Posterior vena cava (tissue), 2 donors: ENCODE results near the gene TUBGCP6. TPM values are rescaled to one million over a fixed set of nuclear protein-coding genes. Genes with fewer than 3 reads are reported as not detected.
A peak's percentile ranks its signal among the peaks of the same experiment; 100 is the strongest.
"Not testable (repeated sequence)": the region's sequence is repeated elsewhere in the genome, so short reads cannot be mapped to it uniquely, and the experiment has no call there.

ENCODE experiments used
- DNase-seq: peaks from one replicate; pipeline ENCODE4 v3.0.0-alpha.2; 2020; ENCODE audit warnings: low spot score
- intact Hi-C, 2 donors: fragments of 100-400 bp; cut with DNase I; formaldehyde crosslinking; loops; one replicate each; pipeline versions ENCODE4 v1.14.1 to v1.14.2; 2022 to 2023
- total RNA-seq, 2 donors: library from RNA; stranded (reverse); fragmentation: NEBNext Ultra II Directional; extraction: Animal tissue kit (Norgen Biotek cat#: 25700); gene quantifications; one replicate each; pipeline ENCODE4 v1.2.1, GENCODE V29; 2021
- donor health status: DM: yes; HTN: yes; CAD: no.
- donor health status: DM: yes; HTN: yes; CAD: no.

The TUBGCP6 gene
- total RNA-seq, 2 donors from 2014 or later: 20.6 to 23.4 TPM

DNA sequence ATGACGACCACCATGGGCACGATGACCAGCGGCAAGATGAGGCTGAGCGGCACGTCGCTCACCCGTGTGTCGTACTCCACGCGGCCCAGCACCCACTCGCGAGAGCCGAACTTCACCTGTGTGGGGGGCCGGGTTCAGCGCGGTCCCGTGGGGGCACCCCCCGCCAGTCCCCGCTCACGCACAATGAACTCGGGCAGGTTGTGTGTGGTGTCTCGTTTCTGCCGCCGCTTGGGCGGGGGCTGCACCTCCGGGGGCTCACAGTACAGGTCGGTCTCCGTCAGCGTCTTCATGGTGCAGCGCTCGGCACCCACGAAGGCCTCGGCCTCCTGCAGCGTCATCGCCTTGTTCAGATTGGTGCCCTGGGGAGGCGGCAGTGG, 36.5 kb upstream of the TUBGCP6 start:
- intact Hi-C loops: no loop called here

DNA sequence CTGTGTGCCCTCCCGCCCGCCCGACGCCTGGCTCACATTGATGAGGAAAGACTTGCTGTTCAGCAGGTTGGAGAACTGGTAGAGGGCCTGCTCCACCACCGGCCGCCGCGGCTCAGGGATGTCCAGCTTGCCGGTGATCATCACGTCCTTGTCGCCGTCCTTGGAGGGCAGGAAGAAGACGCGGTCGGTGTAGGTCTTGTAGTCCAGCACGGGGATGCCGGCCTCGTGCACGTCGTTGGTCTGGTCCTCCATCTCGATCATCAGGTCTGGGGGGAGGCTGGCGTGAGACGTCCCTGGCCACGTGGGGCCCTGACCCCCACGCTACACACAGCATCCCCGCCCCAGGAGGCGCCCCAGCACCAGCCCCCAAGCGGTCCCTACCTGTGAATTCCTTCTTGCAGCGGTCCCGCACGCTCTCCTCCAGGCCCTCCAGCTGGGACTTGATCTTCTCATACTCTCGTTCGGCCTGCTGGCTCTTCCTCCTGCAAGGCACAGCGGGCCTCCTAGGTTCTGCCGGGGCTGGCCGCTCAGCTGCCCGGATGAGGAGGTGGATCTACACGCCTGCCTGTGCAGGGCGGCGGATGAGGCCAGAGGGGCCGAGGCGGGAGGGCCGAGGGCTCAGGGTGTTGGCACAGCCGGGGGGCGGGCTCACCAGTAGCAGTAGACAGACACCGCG, 36.0 kb upstream of the TUBGCP6 start:
- intact Hi-C loops: no loop called here
- DNase-seq: no peak

More for the DNA sequence above, 36.5 kb upstream of the TUBGCP6 start:
- no peak for DNase-seq

DNA sequence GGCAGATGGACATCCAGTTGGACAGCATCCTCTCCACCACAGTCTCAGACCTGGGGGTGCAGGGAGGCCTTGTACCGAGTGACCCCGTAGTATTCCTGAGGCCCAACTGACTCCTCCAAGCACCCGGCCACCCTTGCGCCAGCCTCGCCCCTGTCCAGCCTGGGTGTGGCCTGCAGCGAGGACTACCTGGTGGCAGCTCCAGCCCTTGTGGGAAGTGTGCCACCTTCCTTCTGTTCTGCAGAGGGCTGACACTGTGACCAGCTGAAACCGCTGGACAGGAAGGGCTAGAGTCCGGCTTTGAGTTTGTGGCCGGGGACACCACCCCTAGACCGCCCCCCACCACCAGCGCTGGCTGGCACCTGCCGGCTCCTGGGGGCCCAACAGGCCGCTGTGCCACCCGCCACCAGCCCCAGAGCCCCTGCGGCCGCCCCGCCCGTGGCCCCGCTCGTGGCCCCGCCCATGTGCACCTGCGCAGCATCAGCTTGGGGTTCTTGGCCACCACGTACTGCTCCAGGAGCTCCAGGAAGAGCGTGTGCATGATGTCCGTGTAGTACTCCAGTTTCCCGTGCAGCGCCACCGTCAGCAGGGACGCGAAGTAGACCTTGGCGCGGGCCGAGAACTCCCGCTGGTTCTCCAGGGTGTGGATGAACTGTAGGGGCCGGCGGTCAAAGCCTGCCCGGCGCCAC, 35.3 kb upstream of the TUBGCP6 start:
- intact Hi-C loops: no loop called here
- no peak for DNase-seq

DNA sequence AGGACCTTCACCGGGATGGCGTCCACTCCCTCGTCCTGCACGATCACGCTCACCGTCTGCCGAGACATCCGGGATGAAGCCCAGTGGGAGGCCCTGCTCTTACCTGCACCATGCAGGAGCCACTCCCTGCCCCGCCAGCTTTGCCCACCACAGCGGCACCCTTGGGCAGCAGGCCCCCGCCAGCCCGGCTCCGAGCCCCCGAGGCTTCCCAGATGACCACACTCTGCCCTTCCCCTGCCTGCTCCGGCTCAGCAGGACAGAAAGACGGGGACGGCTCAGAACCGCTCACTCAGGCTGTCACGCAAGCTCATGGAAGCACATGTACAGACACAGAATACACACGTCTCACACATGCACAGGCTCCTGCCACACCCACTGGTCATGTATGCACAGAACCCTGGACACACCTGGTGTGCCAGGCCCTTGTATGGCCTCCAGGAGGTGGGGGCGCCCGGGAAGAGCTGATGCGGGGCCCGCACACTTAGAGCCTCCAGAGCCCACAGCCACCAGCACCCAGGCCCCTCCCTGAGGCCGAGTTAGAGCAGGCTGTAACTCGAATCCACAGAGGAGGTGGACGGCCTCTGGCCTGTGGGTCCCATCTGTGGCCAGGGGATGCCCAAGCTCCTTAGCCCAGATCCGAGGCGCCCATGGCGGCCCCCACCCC, 34.3 kb upstream of the TUBGCP6 start:
- intact Hi-C loops: loop anchor here (5.0 kb wide), 2 partner anchors 48 to 63 kb away; partner anchors contain the start of genes DENND6B (in 2 of the 2) and PPP6R2 (in 1 of the 2)
- DNase-seq: no peak

DNA sequence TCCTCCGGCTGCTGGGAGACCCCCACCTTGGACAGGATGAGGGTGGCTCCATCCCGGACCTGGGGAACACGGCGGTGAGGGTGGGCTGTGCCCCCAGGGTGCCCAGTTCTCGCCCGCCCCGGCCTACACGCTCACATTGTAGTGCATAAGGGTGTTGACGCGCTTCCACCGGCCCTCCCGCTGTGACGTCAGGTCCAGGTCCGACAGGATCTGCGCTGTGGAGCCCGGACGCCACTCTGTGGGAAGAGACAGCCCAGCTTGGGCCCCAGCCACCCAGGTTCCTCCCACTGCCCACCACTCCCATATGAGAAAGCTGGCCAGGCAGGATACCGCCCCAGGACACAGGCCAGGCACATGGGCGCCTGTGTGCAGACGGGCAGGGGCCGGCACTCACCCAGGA, 33.6 kb upstream of the TUBGCP6 start:
- no peak for DNase-seq
- intact Hi-C loops: loop anchor here (5.0 kb wide), 2 partner anchors 49 to 64 kb away; partner anchors contain the start of genes DENND6B (in 2 of the 2) and PPP6R2 (in 1 of the 2)

DNA sequence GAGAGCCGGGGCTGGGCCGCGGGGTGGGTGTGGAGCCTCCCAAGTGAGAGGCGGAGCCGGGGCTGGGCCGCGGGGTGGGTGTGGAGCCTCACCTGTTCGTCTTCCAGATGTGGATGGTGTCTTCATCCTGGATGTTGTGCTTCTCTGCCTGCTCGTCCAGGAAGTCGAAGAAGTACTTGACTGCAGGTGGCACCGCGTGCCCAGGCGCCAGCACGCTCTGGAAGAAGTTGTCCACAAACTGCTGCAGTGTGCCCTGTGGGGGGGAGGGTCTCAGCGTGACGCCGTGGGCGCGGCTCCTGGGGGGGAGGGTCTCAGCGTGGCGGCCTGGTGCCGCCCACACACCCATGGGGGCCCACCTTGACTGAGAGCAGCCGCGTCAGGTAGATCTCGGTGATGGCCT, 32.9 kb upstream of the TUBGCP6 start:
- DNase-seq: no peak
- intact Hi-C loops: loop anchor here (5.0 kb wide), 2 partner anchors 50 to 65 kb away; partner anchors contain the start of genes DENND6B (in 2 of the 2) and PPP6R2 (in 1 of the 2)

DNA sequence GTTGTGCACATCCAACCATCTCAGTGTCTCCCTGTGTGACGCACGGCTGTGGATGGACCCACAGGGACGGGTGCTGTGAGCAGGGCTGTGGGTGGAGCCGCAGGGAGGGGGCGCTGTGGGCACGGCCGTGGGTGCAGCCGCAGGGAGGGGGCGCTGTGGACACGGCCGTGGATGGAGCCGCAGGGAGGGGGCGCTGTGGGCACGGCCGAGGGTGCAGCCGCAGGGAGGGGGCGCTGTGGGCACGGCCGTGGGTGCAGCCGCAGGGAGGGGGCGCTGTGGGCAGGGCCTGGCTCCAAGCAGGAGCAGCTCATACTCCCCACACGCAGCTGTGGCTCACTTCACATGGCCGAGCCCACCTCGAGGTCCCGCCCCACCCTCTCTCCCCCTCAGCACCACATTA, 31.3 kb upstream of the TUBGCP6 start:
- intact Hi-C loops: loop anchor here (5.0 kb wide), 2 partner anchors 51 to 66 kb away; partner anchors contain the start of genes DENND6B (in 2 of the 2) and PPP6R2 (in 1 of the 2)
- DNase-seq: peak; percentile 90

DNA sequence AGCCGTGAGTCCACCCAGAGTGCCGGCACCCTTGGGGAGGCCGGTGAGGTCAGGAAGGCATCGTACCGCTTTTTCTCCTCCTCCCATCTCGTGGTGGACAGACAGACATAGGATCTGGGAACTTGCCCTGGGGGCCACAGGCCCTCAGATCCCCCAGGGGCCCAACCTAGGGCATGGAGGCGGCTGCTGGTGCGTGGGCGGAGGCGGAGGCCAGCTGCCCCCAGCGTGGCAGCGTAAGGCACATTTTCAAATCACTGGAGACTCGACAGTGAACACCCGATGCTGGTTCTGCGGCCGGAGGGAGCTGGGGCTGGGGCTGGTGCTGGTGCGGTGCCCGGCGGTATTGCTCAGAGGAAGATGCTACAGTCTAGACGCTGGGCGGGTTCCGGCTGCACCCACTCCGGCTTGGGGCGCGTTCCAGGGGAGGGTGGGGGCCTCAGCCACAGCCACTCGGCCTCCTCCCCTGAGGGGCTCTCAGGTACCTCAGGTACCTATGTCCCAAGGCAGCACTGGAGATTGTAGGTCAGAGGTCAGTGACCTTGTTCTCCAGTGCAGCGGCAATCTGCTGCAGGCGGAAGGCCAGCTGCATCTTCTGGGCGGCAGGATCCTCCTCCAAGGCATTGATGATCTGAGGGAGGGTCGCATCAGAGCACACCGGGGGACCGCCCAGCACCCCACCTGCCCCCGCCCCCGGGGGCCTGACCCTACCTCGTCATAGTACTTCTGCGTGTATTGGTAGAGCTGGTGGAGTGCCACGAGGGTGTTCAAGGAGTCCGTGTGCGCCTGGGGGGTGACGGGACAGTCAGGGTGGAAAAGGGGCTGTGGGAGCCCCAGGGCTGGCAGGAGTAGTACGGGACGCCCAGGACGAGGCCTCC, 30.6 kb upstream of the TUBGCP6 start:
- no peak for DNase-seq
- intact Hi-C loops: loop anchor here (5.0 kb wide), 2 partner anchors 52 to 67 kb away; partner anchors contain the start of genes DENND6B (in 2 of the 2) and PPP6R2 (in 1 of the 2)

DNA sequence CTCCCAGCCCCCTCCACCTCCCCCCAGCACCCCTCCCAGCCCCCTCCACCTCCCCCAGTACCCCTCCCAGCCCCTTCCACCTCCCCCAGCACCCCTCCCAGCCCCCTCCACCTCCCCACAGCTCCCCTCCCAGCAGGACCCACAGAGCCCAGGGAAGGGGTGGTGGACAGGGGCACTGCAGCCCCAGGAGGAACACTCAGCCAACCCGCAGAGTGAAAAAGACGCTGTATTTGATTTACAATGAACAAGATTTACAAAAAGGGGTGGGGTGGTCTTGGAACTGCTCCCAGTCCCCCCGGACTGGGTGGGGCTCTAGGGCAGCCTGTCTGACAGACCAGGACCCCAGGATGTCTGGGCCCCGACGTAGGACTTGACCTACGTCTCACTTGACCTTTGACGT, 29.9 kb upstream of the TUBGCP6 start:
- intact Hi-C loops: loop anchor here (5.0 kb wide), 2 partner anchors 53 to 68 kb away; partner anchors contain the start of genes DENND6B (in 2 of the 2) and PPP6R2 (in 1 of the 2)
- DNase-seq: no peak

DNA sequence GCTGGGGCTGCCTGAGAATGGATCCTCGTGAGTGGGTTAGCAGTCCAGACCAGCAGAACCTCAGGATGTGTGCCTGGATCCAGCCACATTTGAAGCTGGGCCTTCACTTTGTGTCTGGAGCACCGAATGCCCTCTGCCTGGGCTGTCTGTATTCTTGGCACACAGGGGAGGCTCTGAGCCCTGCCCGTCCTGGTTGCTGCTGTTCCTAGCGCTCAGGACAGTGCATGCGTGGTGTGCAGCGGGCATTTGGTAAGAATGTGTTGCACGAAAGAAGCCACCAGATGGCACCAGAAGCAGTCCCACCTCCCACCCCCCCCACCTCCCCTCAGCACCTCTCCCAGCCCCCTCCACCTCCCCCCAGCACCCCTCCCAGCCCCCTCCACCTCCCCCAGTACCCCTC, 29.5 kb upstream of the TUBGCP6 start:
- DNase-seq: no peak
- intact Hi-C loops: no loop called here

DNA sequence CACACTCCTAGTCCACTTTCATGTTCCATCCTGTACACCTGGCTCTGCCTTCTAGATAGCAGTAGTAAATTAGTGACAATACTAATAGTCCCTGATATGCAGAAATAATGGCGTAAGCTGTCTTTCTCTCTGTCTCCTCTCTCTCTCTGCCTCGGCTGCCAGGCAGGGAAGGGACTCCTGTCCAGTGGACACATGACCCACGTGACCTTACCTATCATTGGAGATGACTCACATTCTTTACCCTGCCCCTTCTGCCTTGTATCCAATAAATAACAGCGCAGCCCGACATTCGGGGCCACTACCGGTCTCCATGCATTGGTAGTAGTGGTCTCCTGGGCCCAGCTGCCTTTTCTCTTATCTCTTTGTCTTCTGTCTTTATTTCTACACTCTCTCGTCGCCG, 29.0 kb upstream of the TUBGCP6 start:
- DNase-seq, intact Hi-C loops: not testable (repeated sequence)

DNA sequence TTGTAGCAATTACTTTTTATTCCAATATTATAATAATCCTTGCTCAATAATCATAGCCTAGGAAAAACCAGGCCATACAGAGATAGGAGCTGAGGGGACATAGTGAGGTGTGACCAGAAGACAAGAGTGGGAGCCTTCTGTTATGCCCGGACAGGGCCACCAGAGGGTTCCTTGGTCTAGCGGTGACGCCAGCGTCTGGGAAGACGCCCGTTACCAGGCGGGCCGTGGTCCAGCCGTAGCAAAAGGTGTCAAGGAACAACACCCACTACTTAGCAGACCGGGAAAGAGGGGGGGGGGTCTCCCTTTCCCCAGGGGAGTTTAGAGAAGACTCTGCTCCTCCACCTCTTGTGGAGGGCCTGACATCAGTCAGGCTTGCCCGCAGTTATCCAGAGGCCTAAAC, 28.5 kb upstream of the TUBGCP6 start:
- DNase-seq, intact Hi-C loops: not testable (repeated sequence)

DNA sequence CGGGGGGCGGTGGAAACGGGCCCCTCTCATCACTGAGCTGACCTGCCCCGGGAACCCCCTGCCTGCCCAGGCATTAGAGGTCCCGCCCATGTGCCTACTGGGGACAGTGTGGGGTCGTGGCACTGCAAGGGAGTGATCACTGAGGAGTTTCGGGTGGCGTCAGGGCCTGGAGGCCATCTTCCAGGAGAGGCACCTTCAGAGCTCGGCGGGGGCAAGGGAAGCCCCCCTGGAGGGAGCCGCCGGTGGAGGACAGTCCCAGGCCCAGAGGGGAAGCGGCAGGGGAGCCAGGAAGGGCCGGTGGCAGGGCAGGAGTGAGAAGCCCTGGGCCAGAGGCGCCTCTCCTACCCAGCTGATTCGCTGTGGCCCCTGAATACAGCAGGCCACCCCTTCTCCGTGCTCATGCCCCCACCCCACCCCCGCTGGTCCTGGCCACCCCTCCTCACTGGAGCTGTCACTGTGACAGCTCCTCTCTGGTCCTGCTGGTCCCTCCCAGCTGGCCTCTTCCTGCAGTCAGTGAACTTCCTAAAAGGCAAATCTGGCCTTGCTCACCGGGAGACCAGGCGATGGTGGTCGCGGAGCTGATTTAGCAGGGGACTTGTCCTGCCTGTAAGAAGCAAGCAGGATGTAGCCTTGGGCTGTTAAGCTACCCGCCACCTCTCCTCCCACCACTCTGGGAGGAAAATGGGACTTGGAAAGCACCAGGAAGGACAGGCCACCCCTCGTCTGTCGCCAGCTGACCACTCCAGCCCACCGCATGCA, 27.4 kb upstream of the TUBGCP6 start:
- intact Hi-C loops: no loop called here

DNA sequence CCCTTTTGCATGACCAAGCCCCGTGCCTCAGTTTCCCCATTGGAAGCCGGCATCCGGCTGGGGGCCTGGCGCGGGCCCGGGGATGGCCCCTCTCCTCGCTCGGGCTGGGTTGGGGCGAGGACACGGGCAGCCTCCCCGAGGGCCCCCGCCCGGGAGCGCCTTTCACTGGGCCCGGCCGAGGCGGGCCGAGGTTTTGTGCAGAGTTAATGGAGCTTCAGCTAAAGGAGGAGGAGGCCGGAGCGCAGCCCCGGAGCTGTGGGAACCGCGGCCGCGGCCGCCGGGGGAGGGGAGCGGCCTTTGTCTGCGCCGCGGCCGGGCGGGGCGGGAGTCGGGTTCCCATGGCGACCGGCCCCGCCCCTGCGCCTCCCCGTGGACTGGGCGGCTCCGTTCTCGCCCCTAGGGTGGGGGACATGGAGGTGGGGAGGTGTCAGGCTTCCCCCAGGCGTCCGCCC, 26.7 kb upstream of the TUBGCP6 start:
- DNase-seq: no peak
- intact Hi-C loops: no loop called here

More for the DNA sequence above, 27.4 kb upstream of the TUBGCP6 start:
- no peak for DNase-seq

DNA sequence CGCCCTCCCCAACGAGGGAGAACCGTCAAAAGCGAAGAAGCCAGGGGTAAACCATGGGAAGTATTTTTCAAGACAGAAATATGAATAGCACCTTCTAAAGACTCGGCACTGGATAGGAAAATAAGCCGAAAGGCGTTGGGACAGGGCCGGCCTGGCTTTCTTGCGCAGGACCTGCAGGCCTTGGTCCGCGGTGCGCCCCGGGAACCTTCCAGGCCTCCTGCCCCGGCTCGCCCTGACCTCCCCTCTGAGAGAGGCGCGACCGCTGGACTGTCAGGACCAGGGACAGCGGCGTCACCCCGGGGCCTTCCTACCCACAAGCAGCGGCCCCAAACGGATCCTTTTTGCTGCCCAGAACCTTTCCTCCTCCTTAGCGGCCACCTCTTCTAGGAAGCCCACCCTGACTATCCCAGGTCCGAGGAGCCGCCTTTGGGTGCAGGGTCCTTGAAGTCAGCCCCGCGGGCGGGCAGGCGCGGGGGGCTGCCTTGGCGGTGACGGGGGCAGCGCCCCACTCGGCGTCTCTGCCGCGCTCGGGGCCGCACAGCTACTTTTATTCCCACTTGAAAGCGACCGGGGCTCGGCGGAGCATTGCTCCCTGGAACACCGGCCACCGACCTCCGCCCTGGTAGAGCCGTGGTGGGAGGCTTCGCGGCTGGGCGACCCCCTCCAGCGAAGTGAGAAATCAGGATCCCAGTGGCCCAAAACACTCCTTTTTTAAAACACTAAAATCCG, 26.0 kb upstream of the TUBGCP6 start:
- peak; percentile 92 for DNase-seq
- intact Hi-C loops: no loop called here

DNA sequence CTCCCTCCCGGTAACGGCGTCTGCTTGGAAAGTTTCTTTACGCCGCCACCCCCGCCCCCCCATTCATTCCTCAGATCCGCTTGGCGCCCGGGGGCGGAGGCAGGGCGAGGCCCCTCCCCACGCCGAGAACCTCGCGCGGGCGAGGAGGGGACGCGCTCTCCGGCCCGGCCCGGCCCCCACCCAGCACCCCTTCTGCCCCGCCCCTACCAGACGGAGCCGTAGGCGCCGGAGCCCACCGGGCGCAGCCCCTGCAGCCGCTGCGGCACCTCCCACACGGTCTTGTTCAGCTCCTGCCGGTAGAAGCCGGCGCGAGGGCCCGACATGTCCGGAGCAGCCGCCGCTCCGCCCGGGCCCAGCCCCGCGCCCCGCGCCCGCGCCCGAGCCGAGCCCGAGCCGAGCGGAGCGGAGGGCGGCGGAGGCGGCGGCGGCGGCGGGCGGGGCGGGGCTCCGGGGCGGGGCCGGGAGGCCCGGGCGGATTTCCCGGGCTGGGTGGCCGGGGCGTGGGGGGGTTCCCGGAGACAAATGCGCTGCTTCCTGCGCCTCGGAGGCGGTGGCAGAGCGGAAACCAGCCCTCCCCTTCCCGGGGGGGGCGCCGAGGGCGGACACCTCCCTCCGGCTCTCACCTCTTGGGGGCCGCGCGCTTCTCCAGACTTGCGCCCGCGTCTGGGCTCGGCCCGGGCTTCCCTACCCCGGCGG, 25.3 kb upstream of the TUBGCP6 start, which contains the start of gene MAPK11:
Gene MAPK11 (minus strand): TSS at position 411 of the 696 bp plus-strand sequence. CDS start 88 bp downstream, at position 323.
- intact Hi-C loops: loop anchor here in 1 of 2 donors (2.0 kb wide), 1 partner anchor 73 kb away; the partner anchor contains the start of gene PPP6R2
- no peak for DNase-seq
